Endothelial cell of umbilical vein (primary cell): ENCODE measurements around the gene UBR4. TPM values are rescaled to one million over a fixed set of nuclear protein-coding genes. Genes with fewer than 3 reads are reported as not detected.

ENCODE experiments used
- BruUV-seq: library from RNA; stranded (reverse); fragments of 400-500 nt; replicated peaks from 2 replicates; lab custom pipeline; 2021; lab: Mats Ljungman, UMichigan
- CTCF ChIA-PET: fragments of 300-600, 350-600 bp; sonication (Branson Sonifier 250); formaldehyde crosslinking; loops from one replicate; lab custom pipeline; 2021; ENCODE audit warnings: antibody characterized with exemption, inconsistent platforms; lab: Charles Lee
- POLR2A ChIA-PET: fragments of 300-600, 350-600 bp; sonication (Branson Sonifier 250); formaldehyde crosslinking; loops from one replicate; lab custom pipeline; 2021; ENCODE audit warnings: antibody characterized with exemption, inconsistent platforms; lab: Charles Lee
- DNase-seq: peaks from one replicate; pipeline ENCODE4 v3.0.0-alpha.2; 2011; ENCODE audit warnings: low read depth, low spot score
- FAIRE-seq: peaks from 2 replicates; lab custom pipeline; 2011; peaks lifted over from hg19 to GRCh38; lab: Jason Lieb, UNC
- H2AFZ ChIP-seq: 2 replicates; pipeline ENCODE4 v1.6.0; 2012; ENCODE audit warnings: low read depth, low read length, control low read depth, inconsistent platforms
- H3K27ac ChIP-seq: 2 replicates; pipeline ENCODE4 v1.5.1; 2011; ENCODE audit warnings: low read depth, mild to moderate bottlenecking, control low read depth, low read length, moderate library complexity; ENCODE audit not compliant: insufficient read depth
- H3K27me3 ChIP-seq, 2 experiments: 2 replicates each; pipeline versions ENCODE4 v1.6.0 to v1.6.1; 2011; ENCODE audit warnings: low read length in 2 of 2, mixed read lengths in 1 of 2; ENCODE audit not compliant: control insufficient read depth in 2 of 2, insufficient read depth in 2 of 2
- H3K36me3 ChIP-seq, 2 experiments: 2 replicates in 1 of 2; 3 replicates in 1 of 2; pipeline ENCODE4 v1.5.1; 2011; ENCODE audit warnings: low read length in 2 of 2, mild to moderate bottlenecking in 1 of 2, moderate library complexity in 1 of 2; ENCODE audit not compliant: control insufficient read depth in 2 of 2, insufficient read depth in 2 of 2; ENCODE audit errors: extremely low read depth in 1 of 2
- H3K4me1 ChIP-seq: 3 replicates; pipeline ENCODE4 v1.5.1; 2011; ENCODE audit warnings: mild to moderate bottlenecking, low read length; ENCODE audit not compliant: control insufficient read depth, insufficient read depth; ENCODE audit errors: extremely low read depth
- H3K4me2 ChIP-seq: 2 replicates; pipeline ENCODE4 v1.6.1; 2011; ENCODE audit warnings: low read length, control low read depth, mixed read lengths; ENCODE audit not compliant: insufficient read depth
- H3K4me3 ChIP-seq, 3 experiments: fragments of 200-600 bp in 1 of 3; sonication (generic), shearing (Covaris generic) in 1 of 3; replicated peaks in 1 of 3; 2 replicates each; pipeline ENCODE4 v1.5.1; 2011 to 2016; ENCODE audit warnings: control low read depth in 3 of 3, low read length in 3 of 3, mild to moderate bottlenecking in 2 of 3, inconsistent platforms in 1 of 3, low read depth in 1 of 3, moderate library complexity in 1 of 3; ENCODE audit not compliant: insufficient read depth in 1 of 3
- H3K79me2 ChIP-seq: 2 replicates; pipeline ENCODE4 v1.6.0; 2012; ENCODE audit warnings: low read length, inconsistent platforms; ENCODE audit not compliant: control insufficient read depth, insufficient read depth
- H3K9ac ChIP-seq: replicated peaks from 2 replicates; pipeline ENCODE3; 2011; ENCODE audit warnings: low read length, control low read depth; ENCODE audit not compliant: insufficient read depth; ENCODE audit errors: extremely low read depth
- H3K9me1 ChIP-seq: replicated peaks from 3 replicates; pipeline ENCODE4 v1.6.0; 2011; ENCODE audit warnings: mild to moderate bottlenecking, low read length; ENCODE audit not compliant: control insufficient read depth, insufficient read depth; ENCODE audit errors: extremely low read depth
- H3K9me3 ChIP-seq: replicated peaks from 2 replicates; pipeline ENCODE4 v1.5.1; 2012; ENCODE audit warnings: low read length, inconsistent platforms; ENCODE audit not compliant: control insufficient read depth, insufficient read depth
- H4K20me1 ChIP-seq: replicated peaks from 2 replicates; pipeline ENCODE3; 2011; ENCODE audit warnings: mild to moderate bottlenecking, low read length; ENCODE audit not compliant: control insufficient read depth, insufficient read depth; ENCODE audit errors: extremely low read depth
- EZH2 ChIP-seq: IDR thresholded peaks from 2 replicates; pipeline ENCODE4 v1.6.1; 2012; ENCODE audit warnings: borderline replicate concordance, low read depth, mild to moderate bottlenecking, moderate library complexity, low read length, inconsistent platforms; ENCODE audit not compliant: severe bottlenecking
- FOS ChIP-seq: IDR thresholded peaks from 2 replicates; pipeline ENCODE4 v1.6.1; 2011; ENCODE audit warnings: mild to moderate bottlenecking, low read length, moderate library complexity, borderline replicate concordance; ENCODE audit not compliant: insufficient read depth
- GATA2 ChIP-seq: IDR thresholded peaks from 2 replicates; pipeline ENCODE4 v1.7.0; 2011; ENCODE audit warnings: low read depth, mild to moderate bottlenecking, moderate library complexity, mixed read lengths, low read length; ENCODE audit not compliant: insufficient read length, insufficient read depth
- JUN ChIP-seq: IDR thresholded peaks from 2 replicates; pipeline ENCODE4 v1.6.1; 2011; ENCODE audit warnings: borderline replicate concordance, low read depth; ENCODE audit not compliant: insufficient read length, insufficient read depth
- MYC ChIP-seq: IDR thresholded peaks from one replicate; pipeline ENCODE4 v1.6.1; 2011; ENCODE audit warnings: mild to moderate bottlenecking, low read depth, low read length
- POLR2A ChIP-seq: IDR thresholded peaks from 2 replicates; pipeline ENCODE4 v1.6.1; 2012; ENCODE audit warnings: low read depth, mild to moderate bottlenecking, control low read depth, low read length
- POLR2AphosphoS5 ChIP-seq: IDR thresholded peaks from 2 replicates; pipeline ENCODE4 v1.6.1; 2012; ENCODE audit warnings: low read depth, mild to moderate bottlenecking, control low read depth, low read length, moderate library complexity; ENCODE audit not compliant: insufficient read depth
- dilution Hi-C: fragments of 300-500 bp; cut with MboI; formaldehyde crosslinking; loops from one replicate; pipeline ENCODE4 v1.15.0; 2019; ENCODE audit warnings: low sequenced_read_pairs; ENCODE audit not compliant: extremely low pct_ligation_motif_present
- intact Hi-C: fragments of 100-400 bp; cut with micrococcal nuclease; formaldehyde crosslinking; loops from one replicate; pipeline ENCODE4 v1.10.0; 2022
- polyA plus RNA-seq, 4 experiments: library from polyadenylated mRNA; depleted of rRNA in 3 of 4; stranded (reverse) in 3 of 4; unstranded in 1 of 4; fragments of >200 nt; gene quantifications; 2 replicates each; pipeline versions ENCODE4 v1.2.1 to v1.2.3, GENCODE V29; 2011 to 2012; ENCODE audit warnings: missing spikeins in 1 of 4
- total RNA-seq: library from RNA; stranded (reverse); gene quantifications from 2 replicates; pipeline ENCODE4 v1.2.3, GENCODE V29; 2021
- TF ChIP-seq, protein P1 (sequence below), 2 donors: IDR thresholded peaks; 1 replicate in 1 of 2; 2 replicates in 1 of 2; pipeline ENCODE4 v1.5.1; 2011; ENCODE audit warnings: low read length in 2 of 2, mild to moderate bottlenecking in 2 of 2, moderate library complexity in 2 of 2, control low read depth in 1 of 2, inconsistent platforms in 1 of 2, low read depth in 1 of 2; ENCODE audit not compliant: insufficient read depth in 1 of 2; ENCODE audit errors: extremely low read depth in 1 of 2
- TF ChIP-seq, protein P2 (sequence below): IDR thresholded peaks from 2 replicates; pipeline ENCODE4 v1.6.1; 2011; ENCODE audit not compliant: insufficient read depth, insufficient read length

Gene UBR4
- total and polyA plus RNA-seq, 2 donors (not counting 3 experiments of a cell fraction or from before 2014, with no cell fraction given) = 125 to 150 TPM

DNA sequence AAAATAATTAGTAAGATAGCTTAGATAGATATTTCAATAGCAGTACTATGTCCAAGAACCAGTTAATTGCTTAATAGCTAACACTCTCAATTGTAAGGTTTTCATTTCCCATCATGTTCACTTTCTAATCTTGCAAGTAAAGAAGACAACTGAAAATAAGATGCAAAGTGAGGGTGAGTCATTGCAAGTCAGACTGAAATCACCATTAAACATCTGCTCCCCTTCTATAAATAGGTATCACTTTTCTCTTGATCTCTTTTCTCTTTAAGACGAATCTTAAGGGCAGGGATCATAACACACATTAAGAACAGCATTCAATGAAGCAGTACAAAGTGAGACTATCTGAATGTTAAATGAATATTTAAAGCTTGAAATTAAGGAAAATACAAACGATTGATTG, 40.4 kb downstream of the UBR4 start:
- no peaks in the 10 kb centered on the region for H3K4me1 ChIP-seq
- intact Hi-C loops (loop anchor here (5.0 kb wide), 1 partner anchor 37 kb away; no protein-coding TSS in a partner anchor), dilution Hi-C loops (no loop called here)
- no TSS peak for BruUV-seq
- FAIRE-seq (no peak), DNase-seq (no peak)
- no peak overlapping the region for H3K9ac ChIP-seq
- peak; percentile 19 for TF ChIP-seq FOS
- TF ChIP-seq EZH2 = no peak
- H2AFZ ChIP-seq = no peak overlapping the region
- H4K20me1 ChIP-seq = no peaks in the 10 kb centered on the region
- H3K9me1 ChIP-seq = no peaks in the 10 kb centered on the region
- no peak overlapping the region for H3K27ac ChIP-seq
- no peaks in the 10 kb centered on the region for H3K79me2 ChIP-seq
- no peak overlapping the region for H3K4me3 ChIP-seq
- ChIA-PET POLR2A (no interaction called here), CTCF (interaction anchor here (1.0 to 1.8 kb wide), 3 partner anchors 10 to 53 kb away, joined by 3 to 5 read pairs (median 3); no protein-coding TSS in a partner anchor)
- no peaks in the 10 kb centered on the region for H3K9me3 ChIP-seq
- no peaks in the 10 kb centered on the region for H3K27me3 ChIP-seq
- H3K36me3 ChIP-seq = peaks cover 50 to 54% of the 10 kb centered on the region in 2 experiments
- no peak overlapping the region for H3K4me2 ChIP-seq

DNA sequence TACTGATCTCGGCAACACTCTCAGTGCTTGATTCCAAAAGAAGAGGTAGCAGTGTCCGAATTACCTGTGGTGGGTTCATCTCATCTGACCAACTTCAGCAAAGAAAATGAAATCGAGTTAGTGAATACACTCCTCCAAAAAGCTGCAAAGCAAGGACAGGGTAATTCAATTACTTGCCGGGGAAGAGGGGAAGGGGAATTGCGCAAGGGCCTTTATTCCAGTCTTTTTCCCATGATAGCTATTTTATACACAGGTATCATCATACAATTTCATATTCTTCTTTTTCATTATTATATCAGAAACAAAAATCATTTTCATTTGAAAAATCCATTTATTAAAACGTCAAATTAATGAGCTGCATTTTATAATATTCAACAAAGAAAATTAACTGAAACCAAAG, 42.9 kb downstream of the UBR4 start:
- intact Hi-C loops = loop anchor here (5.0 kb wide), 1 partner anchor 35 kb away; no protein-coding TSS in a partner anchor
- Histone ChIP-seq H4K20me1 (no peaks in the 10 kb centered on the region), H3K4me2 (no peak overlapping the region), H3K27ac (no peak overlapping the region), H3K4me1 (no peaks in the 10 kb centered on the region), H3K4me3 (no peak overlapping the region), H3K9me3 (no peaks in the 10 kb centered on the region), H3K9ac (no peak overlapping the region), H3K27me3 (no peaks in the 10 kb centered on the region), H3K36me3 (peaks cover 44 to 55% of the 10 kb centered on the region in 2 experiments), H3K79me2 (no peaks in the 10 kb centered on the region), H2AFZ (no peak overlapping the region), H3K9me1 (no peaks in the 10 kb centered on the region)
- FAIRE-seq (no peak), DNase-seq (no peak)
- no TSS peak for BruUV-seq
- ChIA-PET POLR2A (no interaction called here), CTCF (interaction anchor here (0.6 to 2.0 kb wide), 2 partner anchors 53 to 71 kb away, joined by 4 to 10 read pairs; no protein-coding TSS in a partner anchor)
- dilution Hi-C loops = no loop called here
- TF ChIP-seq MYC = no peak
- TF ChIP-seq, protein P1, sequence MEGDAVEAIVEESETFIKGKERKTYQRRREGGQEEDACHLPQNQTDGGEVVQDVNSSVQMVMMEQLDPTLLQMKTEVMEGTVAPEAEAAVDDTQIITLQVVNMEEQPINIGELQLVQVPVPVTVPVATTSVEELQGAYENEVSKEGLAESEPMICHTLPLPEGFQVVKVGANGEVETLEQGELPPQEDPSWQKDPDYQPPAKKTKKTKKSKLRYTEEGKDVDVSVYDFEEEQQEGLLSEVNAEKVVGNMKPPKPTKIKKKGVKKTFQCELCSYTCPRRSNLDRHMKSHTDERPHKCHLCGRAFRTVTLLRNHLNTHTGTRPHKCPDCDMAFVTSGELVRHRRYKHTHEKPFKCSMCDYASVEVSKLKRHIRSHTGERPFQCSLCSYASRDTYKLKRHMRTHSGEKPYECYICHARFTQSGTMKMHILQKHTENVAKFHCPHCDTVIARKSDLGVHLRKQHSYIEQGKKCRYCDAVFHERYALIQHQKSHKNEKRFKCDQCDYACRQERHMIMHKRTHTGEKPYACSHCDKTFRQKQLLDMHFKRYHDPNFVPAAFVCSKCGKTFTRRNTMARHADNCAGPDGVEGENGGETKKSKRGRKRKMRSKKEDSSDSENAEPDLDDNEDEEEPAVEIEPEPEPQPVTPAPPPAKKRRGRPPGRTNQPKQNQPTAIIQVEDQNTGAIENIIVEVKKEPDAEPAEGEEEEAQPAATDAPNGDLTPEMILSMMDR (IDR thresholded peaks at IDR 0.05; ENCODE audit: extremely low read depth in 1 of 2, insufficient read depth in 1 of 2, low read depth in 1 of 2, low read length in 2 of 2) = no peak
- TF ChIP-seq FOS = no peak
- TF ChIP-seq, protein P2, sequence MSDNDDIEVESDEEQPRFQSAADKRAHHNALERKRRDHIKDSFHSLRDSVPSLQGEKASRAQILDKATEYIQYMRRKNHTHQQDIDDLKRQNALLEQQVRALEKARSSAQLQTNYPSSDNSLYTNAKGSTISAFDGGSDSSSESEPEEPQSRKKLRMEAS = no peak
- no peak for TF ChIP-seq GATA2
- no peak for TF ChIP-seq POLR2A
- TF ChIP-seq POLR2AphosphoS5 = no peak
- no peak for TF ChIP-seq JUN
- no peak for TF ChIP-seq EZH2
